Vagina (tissue), 2 donors: ENCODE data around the gene ERCC2.

Experiments used
- CTCF ChIP-seq, 3 experiments: fragments of 450-650 bp in 2 of 3; fragments of 200-600 bp in 1 of 3; sonication (generic) in 1 of 3; IDR thresholded peaks; one replicate each; pipeline ENCODE4 v1.5.1; 2017 to 2019; ENCODE audit warnings: antibody characterized with exemption in 3 of 3, mild to moderate bottlenecking in 2 of 3, moderate library complexity in 2 of 3
- POLR2A ChIP-seq, 2 donors: fragments of 450-650 bp; IDR thresholded peaks; one replicate each; pipeline ENCODE4 v1.6.1; 2017; ENCODE audit warnings: antibody characterized with exemption in 2 of 2, mild to moderate bottlenecking in 2 of 2, moderate library complexity in 2 of 2

- TF ChIP-seq CTCF (IDR thresholded peaks at IDR 0.05) (no peak), POLR2A (IDR thresholded peaks at IDR 0.05) (no peak)
These were observed 47.6 kb downstream of the ERCC2 start, which contains the start of gene CKM for GRCh38 chr19:45322744-45323281.
